ENCODE results near the gene CAPZA1. TPM values are rescaled to one million over a fixed set of nuclear protein-coding genes. Genes with fewer than 3 reads are reported as not detected.

The CAPZA1 gene
- total and polyA plus RNA-seq, 2 experiments from 2014 or later: 273 to 279 TPM

GRCh38 chr1:112646225-112646624, 26.6 kb downstream of the CAPZA1 start:
- peaks cover 17% of the 10 kb centered on the region; the same call in 1 of the 2 replicates for H4K20me1 ChIP-seq (ENCODE audit: insufficient read depth)

DNA sequence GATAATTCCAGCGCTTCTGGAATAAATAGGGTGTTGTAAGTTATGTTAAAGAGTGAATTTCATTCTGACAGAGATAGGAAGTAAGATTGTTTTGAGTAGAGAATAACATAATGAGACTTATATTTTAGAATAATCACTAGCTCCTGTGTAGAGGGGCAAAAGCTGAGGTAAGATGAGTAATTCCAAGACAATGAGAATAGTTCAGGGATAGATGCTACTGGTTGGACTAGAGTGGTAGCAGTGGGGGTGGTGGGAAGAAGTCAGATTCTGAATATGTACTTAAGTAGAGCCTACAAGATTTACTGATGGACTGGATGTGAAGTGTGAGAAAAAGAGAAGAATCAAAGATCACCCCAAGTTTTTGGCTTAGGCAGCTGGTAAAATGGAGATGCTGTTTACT, 31.6 kb downstream of the CAPZA1 start:
- H3K79me2 ChIP-seq (ENCODE audit: insufficient read depth): peaks cover 99% of the 10 kb centered on the region

More at GRCh38 chr1:112646225-112646624, 26.6 kb downstream of the CAPZA1 start:
- no peaks in the 10 kb centered on the region for H3K27me3 ChIP-seq (replicated peaks; ENCODE audit: insufficient read depth)
- no peak for DNase-seq
- peaks cover 100% of the 10 kb centered on the region for H3K79me2 ChIP-seq (ENCODE audit: insufficient read depth)
- H3K36me3 ChIP-seq (ENCODE audit: low read depth): peaks cover 38% of the 10 kb centered on the region
- no peak overlapping the region for H3K27ac ChIP-seq
- H3K4me2 ChIP-seq (ENCODE audit: unreplicated experiment): no peak overlapping the region
- H2AFZ ChIP-seq: no peak overlapping the region
- H3K4me3 ChIP-seq: no peak overlapping the region
- no peaks in the 10 kb centered on the region for H3K9me3 ChIP-seq (ENCODE audit: low read depth)
- no peak for TF ChIP-seq EZH2 (IDR thresholded peaks at IDR 0.05; ENCODE audit: insufficient read depth, poor library complexity, severe bottlenecking)
- TF ChIP-seq EZH2phosphoT487 (IDR thresholded peaks at IDR 0.05; ENCODE audit: insufficient read depth, low read depth): no peak
- 82 to 84% methylated on average over 4 of the region's 4 CpGs for WGBS, 2 experiments (ENCODE audit: low coverage in 1 of 2, low lambda C conversion rate in 2 of 2, missing lambda C conversion rate in 2 of 2)
- H3K9me2 ChIP-seq (ENCODE audit: insufficient read depth): no peaks in the 10 kb centered on the region
- peaks cover 10% of the 10 kb centered on the region for H3F3A ChIP-seq (ENCODE audit: insufficient read depth)
- H3K9ac ChIP-seq: no peak overlapping the region
- H3K4me1 ChIP-seq (ENCODE audit: insufficient read depth): no peaks in the 10 kb centered on the region
- in situ Hi-C loops (cut with MboI): no loop called here

DNA sequence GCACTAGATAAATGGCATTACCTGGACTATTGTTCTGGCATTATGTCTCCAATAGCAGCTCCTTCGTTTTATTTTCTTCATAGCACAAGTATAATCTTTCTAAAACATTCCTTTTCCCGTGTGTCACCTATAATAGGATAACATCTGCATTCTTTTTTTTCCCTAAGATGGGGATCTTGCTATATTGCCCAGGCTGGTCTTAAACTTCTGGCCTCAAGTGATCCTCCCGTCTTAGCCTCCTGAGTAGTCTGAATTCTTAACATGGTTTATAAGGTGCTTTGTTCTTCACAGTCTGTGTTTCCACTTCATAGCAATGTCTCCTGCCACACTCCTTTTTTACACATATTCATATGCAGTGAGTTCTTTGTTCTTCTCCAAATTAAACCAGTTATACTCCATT, 46.2 kb downstream of the CAPZA1 start:
- Histone ChIP-seq H4K20me1 (ENCODE audit: insufficient read depth) (no peaks in the 10 kb centered on the region), H3F3A (ENCODE audit: insufficient read depth) (peaks cover 24% of the 10 kb centered on the region), H3K9ac (no peak overlapping the region), H3K27ac (no peak overlapping the region), H3K4me2 (ENCODE audit: unreplicated experiment) (no peak overlapping the region), H3K4me3 (no peak overlapping the region), H3K9me2 (ENCODE audit: insufficient read depth) (no peaks in the 10 kb centered on the region), H3K36me3 (ENCODE audit: low read depth) (peaks cover 76% of the 10 kb centered on the region), H3K79me2 (ENCODE audit: insufficient read depth) (peaks cover 25% of the 10 kb centered on the region), H2AFZ (no peak overlapping the region), H3K9me3 (ENCODE audit: low read depth) (no peaks in the 10 kb centered on the region), H3K27me3 (replicated peaks; ENCODE audit: insufficient read depth) (no peaks in the 10 kb centered on the region), H3K4me1 (ENCODE audit: insufficient read depth) (no peaks in the 10 kb centered on the region)
- TF ChIP-seq EZH2phosphoT487 (IDR thresholded peaks at IDR 0.05; ENCODE audit: insufficient read depth, low read depth): no peak
- no peak for TF ChIP-seq EZH2 (IDR thresholded peaks at IDR 0.05; ENCODE audit: insufficient read depth, poor library complexity, severe bottlenecking)
- 78 to 90% methylated on average over 3 of the region's 3 CpGs for WGBS, 2 experiments (ENCODE audit: low coverage in 1 of 2, low lambda C conversion rate in 2 of 2, missing lambda C conversion rate in 2 of 2)
- DNase-seq: no peak
- in situ Hi-C loops (cut with MboI): no loop called here

More for the DNA sequence above, 31.6 kb downstream of the CAPZA1 start:
- in situ Hi-C loops (cut with MboI): no loop called here
- no peaks in the 10 kb centered on the region for H3K4me1 ChIP-seq (ENCODE audit: insufficient read depth)
- DNase-seq: no peak
- TF ChIP-seq EZH2phosphoT487 (IDR thresholded peaks at IDR 0.05; ENCODE audit: insufficient read depth, low read depth) (no peak), EZH2 (IDR thresholded peaks at IDR 0.05; ENCODE audit: insufficient read depth, poor library complexity, severe bottlenecking) (no peak)
- H3K27ac ChIP-seq: no peak overlapping the region
- no peaks in the 10 kb centered on the region for H3K9me3 ChIP-seq (ENCODE audit: low read depth)
- H2AFZ ChIP-seq: no peak overlapping the region
- H3K4me2 ChIP-seq (ENCODE audit: unreplicated experiment): no peak overlapping the region
- no peaks in the 10 kb centered on the region for H3K27me3 ChIP-seq (replicated peaks; ENCODE audit: insufficient read depth)
- peaks cover 76% of the 10 kb centered on the region for H3K36me3 ChIP-seq (ENCODE audit: low read depth)
- H4K20me1 ChIP-seq (ENCODE audit: insufficient read depth): 0 out of 2 replicates have a peak, but pooled peaks cover 6% of the 10 kb centered on the region
- H3F3A ChIP-seq (ENCODE audit: insufficient read depth): peaks cover 10% of the 10 kb centered on the region
- 100% methylated on average over 1 of the region's 1 CpG for WGBS, 2 experiments (ENCODE audit: low coverage in 1 of 2, low lambda C conversion rate in 2 of 2, missing lambda C conversion rate in 2 of 2)
- no peak overlapping the region for H3K9ac ChIP-seq
- H3K4me3 ChIP-seq: no peak overlapping the region
- no peaks in the 10 kb centered on the region for H3K9me2 ChIP-seq (ENCODE audit: insufficient read depth)

- Histone ChIP-seq H3K27ac (no peak overlapping the region), H3K79me2 (ENCODE audit: insufficient read depth) (peaks cover 18% of the 10 kb centered on the region; the same call in 1 of the 2 replicates), H3K4me3 (no peak overlapping the region), H2AFZ (no peak overlapping the region), H3K27me3 (replicated peaks; ENCODE audit: insufficient read depth) (no peaks in the 10 kb centered on the region), H3K4me2 (ENCODE audit: unreplicated experiment) (no peak overlapping the region), H3K9me2 (ENCODE audit: insufficient read depth) (no peaks in the 10 kb centered on the region), H3K36me3 (ENCODE audit: low read depth) (peaks cover 72% of the 10 kb centered on the region), H3F3A (ENCODE audit: insufficient read depth) (peaks cover 32% of the 10 kb centered on the region), H3K9me3 (ENCODE audit: low read depth) (no peaks in the 10 kb centered on the region), H4K20me1 (ENCODE audit: insufficient read depth) (no peaks in the 10 kb centered on the region), H3K4me1 (ENCODE audit: insufficient read depth) (no peaks in the 10 kb centered on the region), H3K9ac (no peak overlapping the region)
- 94% methylated on average over 2 of the region's 2 CpGs for WGBS, 2 experiments (ENCODE audit: low coverage in 1 of 2, low lambda C conversion rate in 2 of 2, missing lambda C conversion rate in 2 of 2)
- TF ChIP-seq EZH2 (IDR thresholded peaks at IDR 0.05; ENCODE audit: insufficient read depth, poor library complexity, severe bottlenecking): no peak
- TF ChIP-seq EZH2phosphoT487 (IDR thresholded peaks at IDR 0.05; ENCODE audit: insufficient read depth, low read depth): no peak
- in situ Hi-C loops (cut with MboI): no loop called here
- DNase-seq: no peak
Observed at GRCh38 chr1:112666946-112667345, 47.3 kb downstream of the CAPZA1 start.

DNA sequence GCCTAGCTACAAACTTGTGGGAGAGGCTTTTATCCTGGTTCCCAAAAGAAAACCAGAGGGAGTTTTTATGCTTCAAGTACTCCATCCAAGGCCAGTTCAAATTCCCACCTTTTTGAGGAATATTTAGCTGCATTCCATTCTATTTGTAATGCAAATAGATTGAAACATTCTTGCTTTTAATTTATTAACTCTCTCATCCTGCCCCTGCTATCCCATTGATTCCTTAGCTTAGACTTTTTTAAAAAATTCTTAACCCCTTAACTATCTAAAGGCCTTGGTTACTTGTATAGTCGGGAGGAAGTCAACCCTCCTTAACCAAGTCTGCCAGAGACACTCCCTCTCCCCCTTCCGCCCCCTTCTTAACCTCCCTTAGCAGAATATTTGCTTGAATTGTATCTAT, 52.4 kb downstream of the CAPZA1 start:
- Histone ChIP-seq H3K27me3 (replicated peaks; ENCODE audit: insufficient read depth) (no peaks in the 10 kb centered on the region), H4K20me1 (ENCODE audit: insufficient read depth) (no peaks in the 10 kb centered on the region), H3K9me2 (ENCODE audit: insufficient read depth) (no peaks in the 10 kb centered on the region), H3K4me3 (no peak overlapping the region), H3K27ac (no peak overlapping the region), H3K4me2 (ENCODE audit: unreplicated experiment) (no peak overlapping the region), H3K79me2 (ENCODE audit: insufficient read depth) (peaks cover 19% of the 10 kb centered on the region), H3K9ac (no peak overlapping the region), H3K9me3 (ENCODE audit: low read depth) (no peaks in the 10 kb centered on the region), H3F3A (ENCODE audit: insufficient read depth) (peaks cover 45% of the 10 kb centered on the region), H3K36me3 (ENCODE audit: low read depth) (peaks cover 41% of the 10 kb centered on the region), H2AFZ (no peak overlapping the region), H3K4me1 (ENCODE audit: insufficient read depth) (peaks cover 13% of the 10 kb centered on the region)
- in situ Hi-C loops (cut with MboI): no loop called here
- WGBS, 2 experiments (ENCODE audit: low coverage in 1 of 2, low lambda C conversion rate in 2 of 2, missing lambda C conversion rate in 2 of 2): 38 to 47% methylated on average over 2 of the region's 2 CpGs
- TF ChIP-seq EZH2 (IDR thresholded peaks at IDR 0.05; ENCODE audit: insufficient read depth, poor library complexity, severe bottlenecking) (no peak), EZH2phosphoT487 (IDR thresholded peaks at IDR 0.05; ENCODE audit: insufficient read depth, low read depth) (no peak)
- DNase-seq: no peak

Data from GM23248 (cell line).